ENCODE data around the gene AOPEP.

DNA sequence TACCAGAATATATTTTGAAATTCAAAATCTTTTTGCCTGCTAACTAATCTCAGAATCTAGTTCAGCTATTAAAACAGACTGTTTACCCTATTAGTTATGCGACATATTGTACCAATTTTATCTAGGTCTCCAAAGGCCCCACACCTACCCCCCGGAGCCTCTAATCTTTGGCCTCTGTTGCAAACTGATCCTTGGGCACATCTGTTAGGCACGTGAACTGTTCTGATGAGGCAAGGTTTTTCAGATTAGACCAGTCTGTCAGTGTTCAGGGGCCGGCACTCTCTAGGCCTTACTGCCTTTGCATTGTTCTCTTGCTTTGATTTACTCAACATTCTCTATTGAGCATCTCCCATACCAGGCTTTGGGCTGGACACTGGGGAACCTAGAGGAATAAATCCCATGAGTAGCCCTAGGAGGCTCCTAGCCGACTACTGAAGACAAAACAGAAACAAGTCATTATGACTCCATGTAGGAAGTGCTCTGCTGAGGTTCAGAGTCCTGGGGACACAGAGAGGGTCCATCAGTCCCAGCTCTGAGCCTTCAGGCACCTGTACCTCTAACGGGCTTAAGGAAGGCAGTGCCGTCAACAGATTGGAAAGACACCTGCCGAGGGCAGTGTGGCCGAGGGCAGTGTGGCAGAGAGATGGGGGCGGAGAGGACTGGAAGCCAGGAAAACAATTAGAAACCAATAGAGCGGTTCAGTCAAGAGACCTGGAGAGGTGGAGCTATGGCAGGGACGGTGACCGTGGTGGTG is 245.1 kb downstream of the AOPEP start:
- TF ChIP-seq SP2 (tag by site-specific recombination; IDR thresholded peaks at IDR 0.05) (no peak), TCF7L2 (IDR thresholded peaks at IDR 0.05; ENCODE audit: borderline replicate concordance, low read depth, low read length) (no peak), ZNF140 (tag by site-specific recombination; IDR thresholded peaks at IDR 0.05) (no peak), SALL2 (tag by site-specific recombination; IDR thresholded peaks at IDR 0.05; ENCODE audit: borderline replicate concordance) (no peak), ZNF830 (tag by site-specific recombination; IDR thresholded peaks at IDR 0.05; ENCODE audit: low read depth) (no peak), ZNF354C (tag by site-specific recombination; IDR thresholded peaks at IDR 0.05; ENCODE audit: borderline replicate concordance, low read depth) (no peak), ZNF510 (tag by site-specific recombination; IDR thresholded peaks at IDR 0.05; ENCODE audit: insufficient replicate concordance) (no peak), ZNF747 (tag by site-specific recombination; IDR thresholded peaks at IDR 0.05) (no peak)
- TF ChIP-seq, protein P1, sequence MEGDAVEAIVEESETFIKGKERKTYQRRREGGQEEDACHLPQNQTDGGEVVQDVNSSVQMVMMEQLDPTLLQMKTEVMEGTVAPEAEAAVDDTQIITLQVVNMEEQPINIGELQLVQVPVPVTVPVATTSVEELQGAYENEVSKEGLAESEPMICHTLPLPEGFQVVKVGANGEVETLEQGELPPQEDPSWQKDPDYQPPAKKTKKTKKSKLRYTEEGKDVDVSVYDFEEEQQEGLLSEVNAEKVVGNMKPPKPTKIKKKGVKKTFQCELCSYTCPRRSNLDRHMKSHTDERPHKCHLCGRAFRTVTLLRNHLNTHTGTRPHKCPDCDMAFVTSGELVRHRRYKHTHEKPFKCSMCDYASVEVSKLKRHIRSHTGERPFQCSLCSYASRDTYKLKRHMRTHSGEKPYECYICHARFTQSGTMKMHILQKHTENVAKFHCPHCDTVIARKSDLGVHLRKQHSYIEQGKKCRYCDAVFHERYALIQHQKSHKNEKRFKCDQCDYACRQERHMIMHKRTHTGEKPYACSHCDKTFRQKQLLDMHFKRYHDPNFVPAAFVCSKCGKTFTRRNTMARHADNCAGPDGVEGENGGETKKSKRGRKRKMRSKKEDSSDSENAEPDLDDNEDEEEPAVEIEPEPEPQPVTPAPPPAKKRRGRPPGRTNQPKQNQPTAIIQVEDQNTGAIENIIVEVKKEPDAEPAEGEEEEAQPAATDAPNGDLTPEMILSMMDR (tag by site-specific recombination; IDR thresholded peaks at IDR 0.05), result no peak

Data from HEK293 (cell line).